SJCRH30 (cell line): Measurements from ENCODE around the gene JARID2. TPM values are rescaled to one million over a fixed set of nuclear protein-coding genes. Genes with fewer than 3 reads are reported as not detected.
A peak's percentile ranks its signal among the peaks of the same experiment; 100 is the strongest.
"Not testable (repeated sequence)": the region's sequence is repeated elsewhere in the genome, so short reads cannot be mapped to it uniquely, and the experiment has no call there.

ENCODE experiments used
- DNase-seq, 2 experiments: peaks; one replicate each; pipeline ENCODE4 v3.0.0-alpha.2; 2015 to 2020
- H3K27ac ChIP-seq: fragments of 250-450 bp; sonication (Bioruptor Pico); 2 replicates; pipeline ENCODE4 v1.5.1; 2020; ENCODE audit warnings: mild to moderate bottlenecking, moderate library complexity
- H3K27me3 ChIP-seq: fragments of 250-450 bp; sonication (Bioruptor Pico); 2 replicates; pipeline ENCODE4 v1.5.1; 2020; ENCODE audit warnings: mild to moderate bottlenecking, moderate library complexity
- H3K36me3 ChIP-seq: fragments of 250-450 bp; sonication (Bioruptor Pico); 2 replicates; pipeline ENCODE4 v1.5.1; 2020; ENCODE audit warnings: mild to moderate bottlenecking, moderate library complexity
- H3K4me1 ChIP-seq: fragments of 250-450 bp; sonication (Bioruptor Pico); 2 replicates; pipeline ENCODE4 v1.5.1; 2020; ENCODE audit warnings: mild to moderate bottlenecking, moderate library complexity
- H3K4me3 ChIP-seq: fragments of 250-450 bp; sonication (Bioruptor Pico); 2 replicates; pipeline ENCODE4 v1.5.1; 2020; ENCODE audit warnings: mild to moderate bottlenecking, moderate library complexity
- H3K9me3 ChIP-seq: fragments of 250-450 bp; sonication (Bioruptor Pico); replicated peaks from 2 replicates; pipeline ENCODE4 v1.5.1; 2020; ENCODE audit warnings: mild to moderate bottlenecking, moderate library complexity
- total RNA-seq: library from RNA; depleted of rRNA; stranded (reverse); fragments of >200 nt; shearing (Covaris generic); gene quantifications from 2 replicates; pipeline ENCODE4 v1.2.3, GENCODE V29; 2014

The JARID2 gene
- total RNA-seq, 1 experiment from 2014 or later: 18.5 TPM

DNA sequence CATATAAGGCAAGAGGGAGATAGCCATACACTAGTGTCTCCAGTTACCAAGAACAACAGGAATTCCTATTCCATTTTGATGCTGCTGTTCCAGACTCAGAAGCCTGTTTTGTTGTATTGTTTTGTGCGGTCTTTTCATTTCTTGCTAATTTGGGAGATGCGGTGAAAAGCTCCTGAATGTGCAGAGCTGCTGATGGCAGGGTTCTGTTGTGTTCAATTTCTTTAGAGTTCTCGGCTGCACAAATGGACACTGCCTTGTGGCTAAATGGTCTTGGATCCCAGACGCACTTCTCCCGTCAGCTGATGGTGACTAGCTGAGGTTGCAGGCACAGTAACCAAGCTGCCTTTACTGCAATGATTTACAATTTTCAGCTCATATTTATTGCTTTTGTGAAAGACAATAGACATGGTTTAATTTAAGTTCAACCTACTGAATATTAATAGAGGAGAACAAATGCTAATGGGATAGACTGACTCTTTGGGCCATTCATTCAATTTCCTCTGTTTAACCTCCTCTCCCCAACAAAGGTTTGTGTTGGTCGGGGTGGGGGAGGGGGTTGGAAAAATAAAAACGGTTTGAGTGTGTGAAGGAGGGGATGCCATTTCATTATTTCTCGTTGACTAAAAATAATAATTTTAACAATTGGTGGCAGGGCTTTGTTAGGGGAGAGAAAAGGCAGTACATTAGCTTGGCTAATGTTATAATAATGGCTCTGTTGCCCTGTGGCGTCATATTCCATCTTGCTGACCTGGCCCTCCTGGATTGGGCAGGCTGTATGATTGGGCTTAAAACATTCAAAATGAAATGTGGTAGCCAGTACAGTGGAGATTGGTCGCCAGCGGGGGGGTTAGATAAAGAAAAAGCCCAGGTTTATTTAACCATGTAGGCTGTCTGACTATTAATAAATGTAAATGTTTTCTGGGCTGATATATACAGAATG, 159.5 kb downstream of the JARID2 start:
- H3K9me3 ChIP-seq: no peaks in the 10 kb centered on the region
- no peak overlapping the region for H3K4me3 ChIP-seq
- no peak for DNase-seq
- H3K4me1 ChIP-seq: no peaks in the 10 kb centered on the region
- no peaks in the 10 kb centered on the region for H3K27me3 ChIP-seq
- no peaks in the 10 kb centered on the region for H3K36me3 ChIP-seq
- H3K27ac ChIP-seq: no peak overlapping the region

GRCh38 chr6:15406452-15406851, 160.6 kb downstream of the JARID2 start:
- Histone ChIP-seq H3K27me3 (no peaks in the 10 kb centered on the region), H3K4me3 (no peak overlapping the region), H3K9me3 (no peaks in the 10 kb centered on the region), H3K36me3 (no peaks in the 10 kb centered on the region), H3K4me1 (no peaks in the 10 kb centered on the region), H3K27ac (no peak overlapping the region)
- DNase-seq: no peak

DNA sequence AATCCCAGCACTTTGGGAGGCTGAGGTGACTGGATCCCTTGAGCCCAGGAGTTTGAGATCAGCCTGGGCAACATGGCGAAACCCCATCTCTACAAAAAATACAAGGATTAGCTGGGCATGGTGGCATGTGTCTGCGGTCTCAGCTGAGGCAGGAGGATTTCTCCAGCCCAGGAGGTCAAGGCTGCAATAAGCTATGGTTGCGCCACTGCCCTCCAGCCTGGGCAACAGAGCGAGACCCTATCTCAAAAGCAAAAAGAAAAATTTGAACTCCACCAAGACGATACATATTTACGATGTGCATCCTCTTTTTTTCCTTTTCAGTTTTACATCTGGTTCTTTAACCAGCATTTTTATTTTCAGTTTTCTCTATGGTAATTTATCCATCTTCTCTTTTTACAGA, 162.1 kb downstream of the JARID2 start:
- no peaks in the 10 kb centered on the region for H3K36me3 ChIP-seq
- no peaks in the 10 kb centered on the region for H3K9me3 ChIP-seq
- no peaks in the 10 kb centered on the region for H3K27me3 ChIP-seq
- no peak for DNase-seq
- no peak overlapping the region for H3K4me3 ChIP-seq
- H3K27ac ChIP-seq: no peak overlapping the region
- no peaks in the 10 kb centered on the region for H3K4me1 ChIP-seq

DNA sequence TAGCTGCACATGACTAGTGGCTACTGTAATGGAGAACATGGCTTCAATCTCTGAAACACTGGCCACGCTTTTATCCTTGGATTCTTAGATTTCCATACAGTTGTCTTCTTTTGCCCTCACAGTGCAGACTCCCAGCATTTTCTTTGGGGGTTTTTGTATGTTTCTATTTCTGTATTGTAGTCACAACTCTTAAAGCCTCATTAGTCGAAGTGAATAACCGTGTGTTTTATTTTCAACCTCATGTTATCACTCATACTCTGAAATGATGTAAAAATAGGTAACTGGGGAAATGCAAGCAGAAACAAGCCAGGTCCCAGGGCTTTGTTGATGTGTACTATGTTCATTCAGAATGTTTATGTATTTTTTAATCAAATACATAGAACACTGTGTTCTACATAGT, 162.9 kb downstream of the JARID2 start:
- H3K4me1 ChIP-seq: no peaks in the 10 kb centered on the region
- no peak for DNase-seq
- no peaks in the 10 kb centered on the region for H3K9me3 ChIP-seq
- H3K4me3 ChIP-seq: no peak overlapping the region
- no peak overlapping the region for H3K27ac ChIP-seq
- H3K36me3 ChIP-seq: no peaks in the 10 kb centered on the region
- no peaks in the 10 kb centered on the region for H3K27me3 ChIP-seq

GRCh38 chr6:15409301-15410125, 163.6 kb downstream of the JARID2 start:
- Histone ChIP-seq H3K4me3 (no peak overlapping the region), H3K4me1 (no peaks in the 10 kb centered on the region), H3K27me3 (no peaks in the 10 kb centered on the region), H3K9me3 (no peaks in the 10 kb centered on the region), H3K36me3 (no peaks in the 10 kb centered on the region), H3K27ac (no peak overlapping the region)
- DNase-seq: no peak

GRCh38 chr6:15410126-15410391, 164.2 kb downstream of the JARID2 start:
- no peaks in the 10 kb centered on the region for H3K4me1 ChIP-seq

DNA sequence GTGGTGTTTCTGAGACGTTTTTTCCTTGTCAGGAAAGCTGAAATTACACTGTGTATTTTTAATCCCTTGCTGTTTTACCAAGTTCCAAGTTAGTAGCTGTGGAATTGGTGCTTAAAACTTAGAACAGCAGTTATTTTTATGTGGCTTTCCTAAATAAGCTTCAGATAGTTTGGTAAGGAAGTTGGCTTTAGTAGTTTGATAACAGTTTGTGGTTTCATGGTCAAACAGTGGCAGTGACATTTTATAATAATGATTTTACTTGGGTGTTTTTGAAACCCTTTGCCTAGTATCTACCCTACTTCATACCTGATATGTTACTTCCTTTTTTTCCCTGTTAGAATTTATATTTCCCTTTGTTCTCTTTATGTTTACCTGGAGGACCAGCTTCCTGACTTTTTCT, 164.9 kb downstream of the JARID2 start:
- no peaks in the 10 kb centered on the region for H3K27me3 ChIP-seq
- H3K36me3 ChIP-seq: no peaks in the 10 kb centered on the region
- no peaks in the 10 kb centered on the region for H3K4me1 ChIP-seq
- no peaks in the 10 kb centered on the region for H3K9me3 ChIP-seq
- no peak overlapping the region for H3K27ac ChIP-seq
- no peak overlapping the region for H3K4me3 ChIP-seq
- DNase-seq: no peak

More at GRCh38 chr6:15410126-15410391, 164.2 kb downstream of the JARID2 start:
- H3K9me3 ChIP-seq: no peaks in the 10 kb centered on the region
- no peaks in the 10 kb centered on the region for H3K27me3 ChIP-seq
- H3K27ac ChIP-seq: no peak overlapping the region
- no peak for DNase-seq
- H3K4me3 ChIP-seq: no peak overlapping the region
- no peaks in the 10 kb centered on the region for H3K36me3 ChIP-seq

- Histone ChIP-seq H3K9me3 (no peaks in the 10 kb centered on the region), H3K27ac (no peak overlapping the region), H3K36me3 (no peaks in the 10 kb centered on the region), H3K4me1 (no peaks in the 10 kb centered on the region), H3K4me3 (no peak overlapping the region), H3K27me3 (no peaks in the 10 kb centered on the region)
- DNase-seq: no peak
Observed at GRCh38 chr6:15411766-15412165, 165.9 kb downstream of the JARID2 start.

GRCh38 chr6:15412767-15413166, 166.9 kb downstream of the JARID2 start:
- Histone ChIP-seq H3K9me3 (no peaks in the 10 kb centered on the region), H3K36me3 (no peaks in the 10 kb centered on the region), H3K4me1 (no peaks in the 10 kb centered on the region), H3K27me3 (no peaks in the 10 kb centered on the region), H3K4me3 (no peak overlapping the region), H3K27ac (no peak overlapping the region)
- no peak for DNase-seq

DNA sequence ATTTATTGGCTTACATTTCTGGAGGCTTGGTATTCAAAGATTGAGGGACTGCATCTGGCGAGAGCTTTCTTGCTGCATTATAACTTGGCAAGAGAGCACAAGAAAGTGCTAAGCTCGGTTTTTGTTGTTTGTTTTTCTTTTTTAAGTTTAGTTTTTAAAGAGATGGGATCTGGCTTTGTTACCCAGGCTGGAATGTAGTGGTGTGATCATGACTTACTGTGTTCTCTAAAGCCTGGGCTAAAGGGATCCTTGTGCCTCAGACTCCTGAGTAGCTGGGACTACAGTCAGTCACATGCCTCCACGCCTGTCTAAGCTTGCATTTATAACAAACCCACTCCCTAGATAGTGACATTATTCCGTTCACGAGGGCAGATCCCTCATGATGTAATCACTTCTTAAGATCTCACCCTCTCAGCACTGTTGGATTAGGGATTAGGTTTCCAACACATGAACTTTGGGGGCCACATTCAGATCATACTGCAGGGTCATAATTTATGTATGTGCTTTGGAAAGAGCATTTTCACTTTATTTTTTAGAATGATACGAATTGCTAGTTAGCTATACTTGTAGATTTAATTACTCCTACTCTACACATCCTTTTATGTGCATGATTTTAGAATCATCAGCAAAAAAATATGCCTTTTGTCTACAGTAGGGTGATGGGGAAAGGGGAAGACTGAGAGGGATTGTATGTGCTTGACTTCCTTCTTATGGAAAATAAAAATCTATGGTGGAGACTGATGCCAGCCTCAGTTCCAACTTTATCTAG, 167.8 kb downstream of the JARID2 start:
- DNase-seq: peak in 1 of 2 experiments; percentile 10
- Histone ChIP-seq H3K4me1 (no peaks in the 10 kb centered on the region), H3K4me3 (no peak overlapping the region), H3K36me3 (no peaks in the 10 kb centered on the region), H3K27ac (no peak overlapping the region), H3K9me3 (no peaks in the 10 kb centered on the region; the same call in 1 of the 2 replicates), H3K27me3 (no peaks in the 10 kb centered on the region)

GRCh38 chr6:15414235-15414612, 168.4 kb downstream of the JARID2 start:
- Histone ChIP-seq H3K27me3 (no peaks in the 10 kb centered on the region), H3K4me3 (no peak overlapping the region), H3K9me3 (no peaks in the 10 kb centered on the region; the same call in 1 of the 2 replicates), H3K36me3 (no peaks in the 10 kb centered on the region), H3K27ac (no peak overlapping the region), H3K4me1 (no peaks in the 10 kb centered on the region)
- no peak for DNase-seq

DNA sequence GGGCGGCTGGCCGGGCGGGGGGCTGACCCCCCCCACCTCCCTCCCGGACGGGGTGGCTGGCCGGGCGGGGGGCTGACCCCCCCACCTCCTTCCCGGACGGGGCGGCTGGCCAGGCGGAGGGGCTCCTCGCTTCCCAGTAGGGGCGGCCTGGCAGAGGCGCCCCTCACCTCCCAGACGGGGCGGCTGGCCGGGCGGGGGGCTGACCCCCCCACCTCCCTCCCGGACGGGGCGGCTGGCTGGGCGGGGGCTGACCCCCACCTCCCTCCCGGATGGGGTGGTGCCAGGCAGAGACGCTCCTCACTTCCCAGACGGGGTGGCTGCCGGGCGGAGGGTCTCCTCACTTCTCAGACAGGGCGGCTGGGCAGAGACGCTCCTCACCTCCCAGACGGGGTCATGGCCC, 169.8 kb downstream of the JARID2 start:
- not testable (repeated sequence) for H3K4me1 ChIP-seq, H3K9me3 ChIP-seq, H3K4me3 ChIP-seq, H3K27me3 ChIP-seq, DNase-seq, H3K27ac ChIP-seq, H3K36me3 ChIP-seq

GRCh38 chr6:15416932-15417509, 171.2 kb downstream of the JARID2 start:
- no peak for DNase-seq
- Histone ChIP-seq H3K27me3 (no peaks in the 10 kb centered on the region), H3K27ac (no peak overlapping the region), H3K4me1 (no peaks in the 10 kb centered on the region), H3K9me3 (no peaks in the 10 kb centered on the region; the same call in 1 of the 2 replicates), H3K4me3 (no peak overlapping the region), H3K36me3 (no peaks in the 10 kb centered on the region; the same call in 1 of the 2 replicates)

DNA sequence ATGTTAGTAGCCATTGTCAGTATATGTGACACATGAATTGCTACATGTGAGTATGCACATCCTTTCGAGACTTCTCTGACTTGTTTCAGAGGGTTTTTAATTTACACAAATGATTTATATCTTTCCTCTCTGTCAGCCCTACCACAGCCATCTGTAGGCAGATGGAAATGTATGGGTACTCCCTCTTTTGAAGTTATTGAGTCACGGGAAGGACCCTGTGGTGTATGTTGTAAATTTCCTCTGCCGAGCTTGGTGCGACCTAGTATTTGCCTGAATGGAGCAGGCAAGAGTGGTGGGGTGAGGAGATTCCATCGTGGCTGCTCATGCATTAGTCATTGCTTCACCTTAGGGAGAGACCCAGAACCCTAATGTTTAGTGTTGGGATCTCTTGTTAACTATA, 171.9 kb downstream of the JARID2 start:
- no peaks in the 10 kb centered on the region; the same call in 1 of the 2 replicates for H3K9me3 ChIP-seq
- no peak overlapping the region for H3K4me3 ChIP-seq
- no peaks in the 10 kb centered on the region for H3K4me1 ChIP-seq
- DNase-seq: no peak
- no peaks in the 10 kb centered on the region for H3K27me3 ChIP-seq
- H3K27ac ChIP-seq: no peak overlapping the region
- H3K36me3 ChIP-seq: no peaks in the 10 kb centered on the region; the same call in 1 of the 2 replicates
